Endothelial cell of umbilical vein (primary cell): ENCODE results near the gene P2RX1. TPM values are rescaled to one million over a fixed set of nuclear protein-coding genes. Genes with fewer than 3 reads are reported as not detected.
A peak's percentile ranks its signal among the peaks of the same experiment; 100 is the strongest.

Source experiments
- BruUV-seq: library from RNA; stranded (reverse); fragments of 400-500 nt; replicated peaks from 2 replicates; lab custom pipeline; 2021; lab: Mats Ljungman, UMichigan
- CTCF ChIA-PET: fragments of 300-600, 350-600 bp; sonication (Branson Sonifier 250); formaldehyde crosslinking; loops from one replicate; lab custom pipeline; 2021; ENCODE audit warnings: antibody characterized with exemption, inconsistent platforms; lab: Charles Lee
- POLR2A ChIA-PET: fragments of 300-600, 350-600 bp; sonication (Branson Sonifier 250); formaldehyde crosslinking; loops from one replicate; lab custom pipeline; 2021; ENCODE audit warnings: antibody characterized with exemption, inconsistent platforms; lab: Charles Lee
- DNase-seq: peaks from one replicate; pipeline ENCODE4 v3.0.0-alpha.2; 2011; ENCODE audit warnings: low read depth, low spot score
- FAIRE-seq: peaks from 2 replicates; lab custom pipeline; 2011; peaks lifted over from hg19 to GRCh38; lab: Jason Lieb, UNC
- H2AFZ ChIP-seq: 2 replicates; pipeline ENCODE4 v1.6.0; 2012; ENCODE audit warnings: low read depth, low read length, control low read depth, inconsistent platforms
- H3K27ac ChIP-seq: 2 replicates; pipeline ENCODE4 v1.5.1; 2011; ENCODE audit warnings: low read depth, mild to moderate bottlenecking, control low read depth, low read length, moderate library complexity; ENCODE audit not compliant: insufficient read depth
- H3K27me3 ChIP-seq, 2 experiments: 2 replicates each; pipeline versions ENCODE4 v1.6.0 to v1.6.1; 2011; ENCODE audit warnings: low read length in 2 of 2, mixed read lengths in 1 of 2; ENCODE audit not compliant: control insufficient read depth in 2 of 2, insufficient read depth in 2 of 2
- H3K36me3 ChIP-seq, 2 experiments: 2 replicates in 1 of 2; 3 replicates in 1 of 2; pipeline ENCODE4 v1.5.1; 2011; ENCODE audit warnings: low read length in 2 of 2, mild to moderate bottlenecking in 1 of 2, moderate library complexity in 1 of 2; ENCODE audit not compliant: control insufficient read depth in 2 of 2, insufficient read depth in 2 of 2; ENCODE audit errors: extremely low read depth in 1 of 2
- H3K4me1 ChIP-seq: 3 replicates; pipeline ENCODE4 v1.5.1; 2011; ENCODE audit warnings: mild to moderate bottlenecking, low read length; ENCODE audit not compliant: control insufficient read depth, insufficient read depth; ENCODE audit errors: extremely low read depth
- H3K4me2 ChIP-seq: 2 replicates; pipeline ENCODE4 v1.6.1; 2011; ENCODE audit warnings: low read length, control low read depth, mixed read lengths; ENCODE audit not compliant: insufficient read depth
- H3K4me3 ChIP-seq, 3 experiments: fragments of 200-600 bp in 1 of 3; sonication (generic), shearing (Covaris generic) in 1 of 3; replicated peaks in 1 of 3; 2 replicates each; pipeline ENCODE4 v1.5.1; 2011 to 2016; ENCODE audit warnings: control low read depth in 3 of 3, low read length in 3 of 3, mild to moderate bottlenecking in 2 of 3, inconsistent platforms in 1 of 3, low read depth in 1 of 3, moderate library complexity in 1 of 3; ENCODE audit not compliant: insufficient read depth in 1 of 3
- H3K79me2 ChIP-seq: 2 replicates; pipeline ENCODE4 v1.6.0; 2012; ENCODE audit warnings: low read length, inconsistent platforms; ENCODE audit not compliant: control insufficient read depth, insufficient read depth
- H3K9ac ChIP-seq: replicated peaks from 2 replicates; pipeline ENCODE3; 2011; ENCODE audit warnings: low read length, control low read depth; ENCODE audit not compliant: insufficient read depth; ENCODE audit errors: extremely low read depth
- H3K9me1 ChIP-seq: replicated peaks from 3 replicates; pipeline ENCODE4 v1.6.0; 2011; ENCODE audit warnings: mild to moderate bottlenecking, low read length; ENCODE audit not compliant: control insufficient read depth, insufficient read depth; ENCODE audit errors: extremely low read depth
- H3K9me3 ChIP-seq: replicated peaks from 2 replicates; pipeline ENCODE4 v1.5.1; 2012; ENCODE audit warnings: low read length, inconsistent platforms; ENCODE audit not compliant: control insufficient read depth, insufficient read depth
- H4K20me1 ChIP-seq: replicated peaks from 2 replicates; pipeline ENCODE3; 2011; ENCODE audit warnings: mild to moderate bottlenecking, low read length; ENCODE audit not compliant: control insufficient read depth, insufficient read depth; ENCODE audit errors: extremely low read depth
- CTCF ChIP-seq, 2 donors: IDR thresholded peaks; 1 replicate in 1 of 2; 2 replicates in 1 of 2; pipeline ENCODE4 v1.5.1; 2011; ENCODE audit warnings: low read length in 2 of 2, mild to moderate bottlenecking in 2 of 2, moderate library complexity in 2 of 2, control low read depth in 1 of 2, inconsistent platforms in 1 of 2, low read depth in 1 of 2; ENCODE audit not compliant: insufficient read depth in 1 of 2; ENCODE audit errors: extremely low read depth in 1 of 2
- EZH2 ChIP-seq: IDR thresholded peaks from 2 replicates; pipeline ENCODE4 v1.6.1; 2012; ENCODE audit warnings: borderline replicate concordance, low read depth, mild to moderate bottlenecking, moderate library complexity, low read length, inconsistent platforms; ENCODE audit not compliant: severe bottlenecking
- FOS ChIP-seq: IDR thresholded peaks from 2 replicates; pipeline ENCODE4 v1.6.1; 2011; ENCODE audit warnings: mild to moderate bottlenecking, low read length, moderate library complexity, borderline replicate concordance; ENCODE audit not compliant: insufficient read depth
- GATA2 ChIP-seq: IDR thresholded peaks from 2 replicates; pipeline ENCODE4 v1.7.0; 2011; ENCODE audit warnings: low read depth, mild to moderate bottlenecking, moderate library complexity, mixed read lengths, low read length; ENCODE audit not compliant: insufficient read length, insufficient read depth
- JUN ChIP-seq: IDR thresholded peaks from 2 replicates; pipeline ENCODE4 v1.6.1; 2011; ENCODE audit warnings: borderline replicate concordance, low read depth; ENCODE audit not compliant: insufficient read length, insufficient read depth
- MYC ChIP-seq: IDR thresholded peaks from one replicate; pipeline ENCODE4 v1.6.1; 2011; ENCODE audit warnings: mild to moderate bottlenecking, low read depth, low read length
- POLR2A ChIP-seq: IDR thresholded peaks from 2 replicates; pipeline ENCODE4 v1.6.1; 2012; ENCODE audit warnings: low read depth, mild to moderate bottlenecking, control low read depth, low read length
- POLR2AphosphoS5 ChIP-seq: IDR thresholded peaks from 2 replicates; pipeline ENCODE4 v1.6.1; 2012; ENCODE audit warnings: low read depth, mild to moderate bottlenecking, control low read depth, low read length, moderate library complexity; ENCODE audit not compliant: insufficient read depth
- dilution Hi-C: fragments of 300-500 bp; cut with MboI; formaldehyde crosslinking; loops from one replicate; pipeline ENCODE4 v1.15.0; 2019; ENCODE audit warnings: low sequenced_read_pairs; ENCODE audit not compliant: extremely low pct_ligation_motif_present
- intact Hi-C: fragments of 100-400 bp; cut with micrococcal nuclease; formaldehyde crosslinking; loops from one replicate; pipeline ENCODE4 v1.10.0; 2022
- polyA plus RNA-seq, 4 experiments: library from polyadenylated mRNA; depleted of rRNA in 3 of 4; stranded (reverse) in 3 of 4; unstranded in 1 of 4; fragments of >200 nt; gene quantifications; 2 replicates each; pipeline versions ENCODE4 v1.2.1 to v1.2.3, GENCODE V29; 2011 to 2012; ENCODE audit warnings: missing spikeins in 1 of 4
- total RNA-seq: library from RNA; stranded (reverse); gene quantifications from 2 replicates; pipeline ENCODE4 v1.2.3, GENCODE V29; 2021
- TF ChIP-seq, protein P1 (sequence below): IDR thresholded peaks from 2 replicates; pipeline ENCODE4 v1.6.1; 2011; ENCODE audit not compliant: insufficient read depth, insufficient read length

Gene P2RX1
- total and polyA plus RNA-seq, 2 donors (not counting 3 experiments of a cell fraction or from before 2014, with no cell fraction given), result not detected

DNA sequence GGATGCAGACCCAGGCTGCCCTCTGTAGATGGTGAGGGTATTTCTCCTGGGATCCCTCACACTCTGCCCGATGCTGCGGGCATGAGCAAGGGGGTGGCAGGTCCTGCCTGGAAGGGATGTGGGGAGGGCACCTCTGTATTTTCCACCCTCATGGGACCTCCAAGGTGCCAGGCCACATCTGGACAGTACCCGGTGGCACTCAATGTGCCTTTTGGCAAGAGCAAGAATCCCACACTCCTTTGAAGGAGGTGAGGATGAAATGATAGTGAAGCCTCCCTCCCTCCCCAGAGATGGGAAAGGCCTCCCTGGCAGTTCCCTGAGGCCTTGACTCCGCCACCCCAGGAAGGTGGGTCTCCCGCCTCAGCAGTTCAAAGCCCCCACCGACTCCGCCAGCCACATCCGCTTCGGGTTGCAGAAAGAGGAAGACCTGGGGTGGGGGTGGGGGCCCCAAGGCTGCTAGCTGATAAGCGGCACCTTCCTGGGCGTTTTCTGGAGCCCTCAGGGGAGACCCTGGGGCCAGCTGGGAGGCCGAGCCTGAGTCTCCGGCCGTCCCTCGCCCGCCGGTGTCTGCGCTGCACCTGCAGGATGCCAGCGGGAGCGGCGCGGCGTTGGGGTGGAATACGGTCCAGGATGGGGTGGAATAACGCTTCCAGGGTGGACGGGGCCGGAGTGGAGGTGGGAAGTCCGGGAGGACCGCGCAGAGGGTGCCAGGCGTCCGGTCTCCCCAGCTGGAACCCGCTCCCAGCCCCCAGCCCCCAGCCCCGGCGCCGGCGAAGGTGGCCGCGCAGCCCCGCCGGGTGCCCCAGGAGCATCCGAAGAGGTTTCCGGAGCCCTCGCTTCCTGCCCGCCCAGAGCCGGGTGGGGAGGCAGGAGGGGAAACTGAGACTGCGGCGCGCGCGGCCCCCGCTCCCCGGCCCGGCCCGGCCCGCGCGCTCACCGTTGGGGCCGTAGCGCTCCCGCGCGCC is 47.3 kb upstream of the P2RX1 start:
- no peak for DNase-seq
- H3K9me3 ChIP-seq, result no peaks in the 10 kb centered on the region
- H3K79me2 ChIP-seq, result no peaks in the 10 kb centered on the region
- BruUV-seq, result no TSS peak
- H3K27ac ChIP-seq, result no peak overlapping the region
- peak overlapping the region; percentile 44 for H2AFZ ChIP-seq
- H3K9ac ChIP-seq, result no peak overlapping the region
- peaks cover 8% of the 10 kb centered on the region for H3K4me1 ChIP-seq
- H3K4me3 ChIP-seq, result no peak overlapping the region
- no peaks in the 10 kb centered on the region for H3K36me3 ChIP-seq
- peaks cover 20 to 27% of the 10 kb centered on the region in 2 experiments for H3K27me3 ChIP-seq
- intact Hi-C loops (loop anchor here (1.0 to 2.0 kb wide), 2 partner anchors 10 to 41 kb away; no protein-coding TSS in a partner anchor), dilution Hi-C loops (no loop called here)
- TF ChIP-seq EZH2 (peak; percentile 93), GATA2 (no peak)
- H4K20me1 ChIP-seq, result no peaks in the 10 kb centered on the region
- no peaks in the 10 kb centered on the region for H3K9me1 ChIP-seq
- no peak for FAIRE-seq
- CTCF ChIA-PET, result interaction anchor here (1.4 kb wide), 1 partner anchor 50 kb away, joined by 4 read pairs; no protein-coding TSS in a partner anchor
- POLR2A ChIA-PET, result no interaction called here
- H3K4me2 ChIP-seq, result peak overlapping the region; percentile 57

DNA sequence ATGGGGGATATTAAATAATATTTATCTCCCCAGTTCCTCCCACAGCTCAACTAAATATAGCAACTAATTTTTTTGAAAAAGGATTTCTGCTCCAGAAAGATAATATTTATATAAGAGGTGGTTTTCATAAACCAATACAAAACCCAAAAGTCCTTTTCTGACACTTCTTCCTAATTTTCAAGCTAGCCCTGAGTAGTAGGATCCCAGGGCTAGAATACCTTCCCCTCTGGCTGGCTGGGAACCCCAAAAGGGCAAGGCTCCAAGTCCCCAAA is 46.6 kb upstream of the P2RX1 start:
- intact Hi-C loops, result loop anchor here (1.0 kb wide), 1 partner anchor 10 kb away; no protein-coding TSS in a partner anchor
- dilution Hi-C loops, result no loop called here
- DNase-seq (no peak), FAIRE-seq (no peak)
- Histone ChIP-seq H3K4me1 (peaks cover 8% of the 10 kb centered on the region), H3K9me3 (no peaks in the 10 kb centered on the region), H3K27ac (no peak overlapping the region), H3K4me3 (no peak overlapping the region), H3K79me2 (no peaks in the 10 kb centered on the region), H3K4me2 (no peak overlapping the region), H3K9me1 (no peaks in the 10 kb centered on the region), H3K9ac (no peak overlapping the region), H3K27me3 (peaks cover 20 to 27% of the 10 kb centered on the region in 2 experiments), H4K20me1 (no peaks in the 10 kb centered on the region), H3K36me3 (no peaks in the 10 kb centered on the region), H2AFZ (no peak overlapping the region)
- ChIA-PET POLR2A (no interaction called here), CTCF (interaction anchor here (1.4 kb wide), 1 partner anchor 49 kb away, joined by 4 read pairs; no protein-coding TSS in a partner anchor)
- no TSS peak for BruUV-seq
- TF ChIP-seq CTCF (IDR thresholded peaks at IDR 0.05; ENCODE audit: extremely low read depth in 1 of 2, insufficient read depth in 1 of 2, low read depth in 1 of 2, low read length in 2 of 2) (no peak), GATA2 (no peak), MYC (no peak), FOS (no peak), EZH2 (no peak), JUN (no peak), POLR2A (no peak), POLR2AphosphoS5 (no peak)
- TF ChIP-seq, protein P1, sequence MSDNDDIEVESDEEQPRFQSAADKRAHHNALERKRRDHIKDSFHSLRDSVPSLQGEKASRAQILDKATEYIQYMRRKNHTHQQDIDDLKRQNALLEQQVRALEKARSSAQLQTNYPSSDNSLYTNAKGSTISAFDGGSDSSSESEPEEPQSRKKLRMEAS, result no peak
